PFSK-1 (cell line): ENCODE results near the gene SYCE3.

Source experiments
- FOXP2 ChIP-seq: optimal IDR thresholded peaks from 2 replicates; pipeline ENCODE3; 2011; ENCODE audit warnings: borderline replicate concordance, control low read depth, inconsistent platforms; ENCODE audit not compliant: insufficient read depth; ENCODE audit errors: extremely low read length, extremely low read depth
- POLR2AphosphoS5 ChIP-seq: IDR thresholded peaks from 2 replicates; pipeline ENCODE4 v1.6.1; 2012; ENCODE audit warnings: low read depth, mild to moderate bottlenecking, control low read depth, low read length, moderate library complexity
- REST ChIP-seq, 2 experiments: IDR thresholded peaks; 2 replicates each; pipeline versions ENCODE4 v1.6.1 to v1.8.0; 2011 to 2012; ENCODE audit warnings: low read depth in 2 of 2, low read length in 2 of 2, control low read depth in 1 of 2, inconsistent platforms in 1 of 2, mild to moderate bottlenecking in 1 of 2, moderate library complexity in 1 of 2; ENCODE audit not compliant: insufficient read depth in 1 of 2
- SIN3A ChIP-seq: IDR thresholded peaks from 2 replicates; pipeline ENCODE4 v1.6.1; 2012; ENCODE audit warnings: mild to moderate bottlenecking, low read length, moderate library complexity, borderline replicate concordance; ENCODE audit not compliant: insufficient read depth
- TAF1 ChIP-seq: IDR thresholded peaks from 2 replicates; pipeline ENCODE4 v1.6.1; 2012; ENCODE audit warnings: low read length, control low read depth, borderline replicate concordance; ENCODE audit not compliant: insufficient read depth

DNA sequence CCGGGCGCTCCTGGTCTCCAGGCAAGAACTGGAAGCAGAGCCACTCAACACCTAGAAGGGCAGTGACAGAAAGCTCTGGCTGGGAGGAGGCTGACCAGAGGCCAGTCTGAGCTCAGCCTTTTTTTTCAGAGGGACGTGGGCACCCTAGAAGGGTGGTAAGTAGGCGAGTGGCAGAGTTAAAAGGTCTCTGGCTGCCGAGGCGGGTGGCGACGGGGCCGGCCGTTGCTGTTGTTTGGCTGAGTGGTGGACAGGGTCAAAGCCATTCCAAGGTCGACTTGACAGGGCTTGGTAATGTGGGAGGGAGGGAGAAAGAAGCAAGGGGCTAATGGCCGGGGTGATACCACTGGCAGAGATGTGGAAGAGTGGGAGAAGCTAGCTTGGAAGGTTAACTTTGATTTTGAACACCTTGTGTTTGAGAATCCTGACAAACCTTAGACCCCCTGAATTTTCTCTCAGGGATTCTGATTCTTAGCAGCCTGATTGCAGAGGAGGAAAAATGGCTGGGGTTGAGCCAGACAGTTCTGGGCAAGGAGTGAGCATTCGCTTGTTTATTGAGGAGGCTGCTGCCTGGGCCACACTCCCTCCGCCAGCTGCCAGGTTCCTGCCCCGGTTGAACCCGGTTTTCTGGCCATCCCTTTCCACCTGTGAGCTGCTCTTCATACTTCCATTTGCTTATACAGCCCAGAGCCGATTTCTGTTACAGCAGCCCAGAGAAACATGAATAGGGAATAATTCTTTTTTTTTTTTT is 868 bp upstream of the SYCE3 start:
- no peak for TF ChIP-seq POLR2AphosphoS5
- no peak for TF ChIP-seq REST (IDR thresholded peaks at IDR 0.05; ENCODE audit: insufficient read depth in 1 of 2, low read depth in 2 of 2, low read length in 2 of 2)
- no peak for TF ChIP-seq TAF1
- no peak for TF ChIP-seq FOXP2
- no peak for TF ChIP-seq SIN3A
